ENCODE data around the gene HDAC4. TPM values are rescaled to one million over a fixed set of nuclear protein-coding genes. Genes with fewer than 3 reads are reported as not detected.

HDAC4 gene
- total and polyA plus RNA-seq, 4 donors, result 2.9 to 37.2 (median 4.4) TPM

DNA sequence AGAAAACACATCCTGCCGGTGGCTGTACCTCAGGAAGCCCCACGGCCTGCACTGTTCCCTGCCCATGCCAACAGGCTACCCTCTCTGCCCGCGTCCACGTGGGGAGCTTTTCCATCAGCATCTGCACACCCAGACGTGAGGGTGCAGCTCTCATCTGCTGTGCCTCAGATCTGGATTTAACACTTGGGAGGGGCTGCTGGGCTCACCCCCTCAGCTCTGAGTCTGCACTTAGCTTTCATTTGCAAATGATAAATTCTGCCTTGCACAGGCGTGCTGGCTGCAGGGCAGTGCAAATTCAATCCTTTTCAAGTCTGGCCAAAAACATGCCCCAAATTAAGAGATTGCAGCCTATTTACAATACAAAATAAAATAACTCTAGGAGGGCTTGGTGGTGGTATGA is 307.3 kb downstream of the HDAC4 start:
- no peak for TF ChIP-seq CTCF (IDR thresholded peaks at IDR 0.05; ENCODE audit: low read depth, low read length, missing input control)
- TF ChIP-seq FOXA2 (IDR thresholded peaks at IDR 0.05), result no peak
- TF ChIP-seq GABPA (IDR thresholded peaks at IDR 0.05 in 1 of 2, conservative IDR thresholded peaks at IDR 0.05 in 1 of 2), result no peak
- TF ChIP-seq, protein P1, sequence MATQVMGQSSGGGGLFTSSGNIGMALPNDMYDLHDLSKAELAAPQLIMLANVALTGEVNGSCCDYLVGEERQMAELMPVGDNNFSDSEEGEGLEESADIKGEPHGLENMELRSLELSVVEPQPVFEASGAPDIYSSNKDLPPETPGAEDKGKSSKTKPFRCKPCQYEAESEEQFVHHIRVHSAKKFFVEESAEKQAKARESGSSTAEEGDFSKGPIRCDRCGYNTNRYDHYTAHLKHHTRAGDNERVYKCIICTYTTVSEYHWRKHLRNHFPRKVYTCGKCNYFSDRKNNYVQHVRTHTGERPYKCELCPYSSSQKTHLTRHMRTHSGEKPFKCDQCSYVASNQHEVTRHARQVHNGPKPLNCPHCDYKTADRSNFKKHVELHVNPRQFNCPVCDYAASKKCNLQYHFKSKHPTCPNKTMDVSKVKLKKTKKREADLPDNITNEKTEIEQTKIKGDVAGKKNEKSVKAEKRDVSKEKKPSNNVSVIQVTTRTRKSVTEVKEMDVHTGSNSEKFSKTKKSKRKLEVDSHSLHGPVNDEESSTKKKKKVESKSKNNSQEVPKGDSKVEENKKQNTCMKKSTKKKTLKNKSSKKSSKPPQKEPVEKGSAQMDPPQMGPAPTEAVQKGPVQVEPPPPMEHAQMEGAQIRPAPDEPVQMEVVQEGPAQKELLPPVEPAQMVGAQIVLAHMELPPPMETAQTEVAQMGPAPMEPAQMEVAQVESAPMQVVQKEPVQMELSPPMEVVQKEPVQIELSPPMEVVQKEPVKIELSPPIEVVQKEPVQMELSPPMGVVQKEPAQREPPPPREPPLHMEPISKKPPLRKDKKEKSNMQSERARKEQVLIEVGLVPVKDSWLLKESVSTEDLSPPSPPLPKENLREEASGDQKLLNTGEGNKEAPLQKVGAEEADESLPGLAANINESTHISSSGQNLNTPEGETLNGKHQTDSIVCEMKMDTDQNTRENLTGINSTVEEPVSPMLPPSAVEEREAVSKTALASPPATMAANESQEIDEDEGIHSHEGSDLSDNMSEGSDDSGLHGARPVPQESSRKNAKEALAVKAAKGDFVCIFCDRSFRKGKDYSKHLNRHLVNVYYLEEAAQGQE (IDR thresholded peaks at IDR 0.05), result no peak
- no peak for TF ChIP-seq JUND (IDR thresholded peaks at IDR 0.05)
- no peak for TF ChIP-seq YY1 (IDR thresholded peaks at IDR 0.05)
- no peak for TF ChIP-seq ATF3 (IDR thresholded peaks at IDR 0.05)
- TF ChIP-seq RAD21 (IDR thresholded peaks at IDR 0.05), result no peak
- TF ChIP-seq, protein P2, sequence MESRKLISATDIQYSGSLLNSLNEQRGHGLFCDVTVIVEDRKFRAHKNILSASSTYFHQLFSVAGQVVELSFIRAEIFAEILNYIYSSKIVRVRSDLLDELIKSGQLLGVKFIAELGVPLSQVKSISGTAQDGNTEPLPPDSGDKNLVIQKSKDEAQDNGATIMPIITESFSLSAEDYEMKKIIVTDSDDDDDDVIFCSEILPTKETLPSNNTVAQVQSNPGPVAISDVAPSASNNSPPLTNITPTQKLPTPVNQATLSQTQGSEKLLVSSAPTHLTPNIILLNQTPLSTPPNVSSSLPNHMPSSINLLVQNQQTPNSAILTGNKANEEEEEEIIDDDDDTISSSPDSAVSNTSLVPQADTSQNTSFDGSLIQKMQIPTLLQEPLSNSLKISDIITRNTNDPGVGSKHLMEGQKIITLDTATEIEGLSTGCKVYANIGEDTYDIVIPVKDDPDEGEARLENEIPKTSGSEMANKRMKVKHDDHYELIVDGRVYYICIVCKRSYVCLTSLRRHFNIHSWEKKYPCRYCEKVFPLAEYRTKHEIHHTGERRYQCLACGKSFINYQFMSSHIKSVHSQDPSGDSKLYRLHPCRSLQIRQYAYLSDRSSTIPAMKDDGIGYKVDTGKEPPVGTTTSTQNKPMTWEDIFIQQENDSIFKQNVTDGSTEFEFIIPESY (IDR thresholded peaks at IDR 0.05), result no peak
- Histone ChIP-seq H3K27ac (ENCODE audit: low read depth in 1 of 2, low read length in 2 of 2) (no peak overlapping the region), H3K36me3 (ENCODE audit: control insufficient read depth in 4 of 4, insufficient read depth in 3 of 4, low read depth in 1 of 4, low read length in 3 of 4) (peaks cover 0 to 8% (median 4%) of the 10 kb centered on the region in 4 donors), H3K27me3 (ENCODE audit: control insufficient read depth in 4 of 4, insufficient read depth in 4 of 4, low read length in 3 of 4) (no peaks in the 10 kb centered on the region), H3K4me3 (ENCODE audit: low read depth in 1 of 3, low read length in 3 of 3) (no peak overlapping the region), H3K4me1 (ENCODE audit: control insufficient read depth in 4 of 4, insufficient read depth in 4 of 4, low read length in 3 of 4) (no peaks in the 10 kb centered on the region), H3K9me3 (ENCODE audit: control insufficient read depth in 4 of 4, low read length in 3 of 4) (no peaks in the 10 kb centered on the region), H3K9ac (ENCODE audit: low read depth in 1 of 2, low read length in 2 of 2) (no peak overlapping the region)
- WGBS, result 92% methylated on average over 7 of the region's 7 CpGs
- DNase-seq (ENCODE audit: low spot score), result no peak

GRCh38 chr2:239092571-239093294 is 308.1 kb downstream of the HDAC4 start:
- Histone ChIP-seq H3K27me3 (ENCODE audit: control insufficient read depth in 4 of 4, insufficient read depth in 4 of 4, low read length in 3 of 4) (no peaks in the 10 kb centered on the region), H3K9ac (ENCODE audit: low read depth in 1 of 2, low read length in 2 of 2) (no peak overlapping the region), H3K27ac (ENCODE audit: low read depth in 1 of 2, low read length in 2 of 2) (no peak overlapping the region), H3K4me1 (ENCODE audit: control insufficient read depth in 4 of 4, insufficient read depth in 4 of 4, low read length in 3 of 4) (no peaks in the 10 kb centered on the region), H3K9me3 (ENCODE audit: control insufficient read depth in 4 of 4, low read length in 3 of 4) (no peaks in the 10 kb centered on the region), H3K4me3 (ENCODE audit: low read depth in 1 of 3, low read length in 3 of 3) (no peak overlapping the region), H3K36me3 (ENCODE audit: control insufficient read depth in 4 of 4, insufficient read depth in 3 of 4, low read depth in 1 of 4, low read length in 3 of 4) (peaks cover 0 to 15% (median 4%) of the 10 kb centered on the region in 4 donors)
- no peak for DNase-seq (ENCODE audit: low spot score)
- WGBS, result 94% methylated on average over 27 of the region's 27 CpGs
- TF ChIP-seq RAD21 (IDR thresholded peaks at IDR 0.05) (no peak), CTCF (IDR thresholded peaks at IDR 0.05; ENCODE audit: low read depth, low read length, missing input control) (no peak), JUND (IDR thresholded peaks at IDR 0.05) (no peak), TAF1 (conservative IDR thresholded peaks at IDR 0.05) (no peak), SP1 (IDR thresholded peaks at IDR 0.05) (no peak), HNF4A (conservative IDR thresholded peaks at IDR 0.05) (no peak), HNF4G (IDR thresholded peaks at IDR 0.05) (no peak), ATF3 (IDR thresholded peaks at IDR 0.05) (no peak), RXRA (IDR thresholded peaks at IDR 0.05) (no peak)
- TF ChIP-seq, protein P1 (IDR thresholded peaks at IDR 0.05), result no peak
- TF ChIP-seq, protein P3, sequence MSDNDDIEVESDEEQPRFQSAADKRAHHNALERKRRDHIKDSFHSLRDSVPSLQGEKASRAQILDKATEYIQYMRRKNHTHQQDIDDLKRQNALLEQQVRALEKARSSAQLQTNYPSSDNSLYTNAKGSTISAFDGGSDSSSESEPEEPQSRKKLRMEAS (IDR thresholded peaks at IDR 0.05), result no peak
